Neural cell (in vitro differentiated cells): Measurements from ENCODE around the gene OTULIN.

Source experiments
- EP300 ChIP-seq: fragments of 450-650 bp; conservative IDR thresholded peaks from 2 replicates; pipeline ENCODE4 v1.6.1; 2014; ENCODE audit warnings: antibody characterized with exemption, mild to moderate bottlenecking, moderate library complexity; ENCODE audit not compliant: poor library complexity, severe bottlenecking
- EZH2 ChIP-seq: fragments of 200-600, 300-800 bp; shearing (Covaris generic), sonication (generic); IDR thresholded peaks from 2 replicates; pipeline ENCODE4 v1.6.1; 2014; ENCODE audit warnings: antibody characterized with exemption, low read length, borderline replicate concordance, mild to moderate bottlenecking; ENCODE audit not compliant: insufficient read depth, poor library complexity, severe bottlenecking
- MXI1 ChIP-seq: fragments of 450-650 bp; conservative IDR thresholded peaks from 2 replicates; pipeline ENCODE4 v1.6.1; 2014; ENCODE audit warnings: antibody characterized with exemption, mild to moderate bottlenecking; ENCODE audit not compliant: poor library complexity, severe bottlenecking
- POLR2AphosphoS5 ChIP-seq: IDR thresholded peaks from 2 replicates; pipeline ENCODE4 v1.6.1; 2012
- RAD21 ChIP-seq: fragments of 450-650 bp; conservative IDR thresholded peaks from 2 replicates; pipeline ENCODE4 v1.6.1; 2014; ENCODE audit warnings: antibody characterized with exemption, mild to moderate bottlenecking, moderate library complexity
- SMC3 ChIP-seq: fragments of 450-650 bp; conservative IDR thresholded peaks from 2 replicates; pipeline ENCODE4 v1.6.1; 2014; ENCODE audit warnings: antibody characterized with exemption, mild to moderate bottlenecking, moderate library complexity; ENCODE audit not compliant: poor library complexity
- TAF1 ChIP-seq: IDR thresholded peaks from 2 replicates; pipeline ENCODE4 v1.6.1; 2012; ENCODE audit warnings: low read depth
- TF ChIP-seq, protein P1 (sequence below): fragments of 450-650 bp; IDR thresholded peaks from 2 replicates; pipeline ENCODE4 v1.5.1; 2014; ENCODE audit warnings: antibody characterized with exemption, mild to moderate bottlenecking, moderate library complexity; ENCODE audit not compliant: poor library complexity, severe bottlenecking
- TF ChIP-seq, protein P2 (sequence below): IDR thresholded peaks from 2 replicates; pipeline ENCODE4 v1.6.1; 2012; ENCODE audit warnings: borderline replicate concordance

DNA sequence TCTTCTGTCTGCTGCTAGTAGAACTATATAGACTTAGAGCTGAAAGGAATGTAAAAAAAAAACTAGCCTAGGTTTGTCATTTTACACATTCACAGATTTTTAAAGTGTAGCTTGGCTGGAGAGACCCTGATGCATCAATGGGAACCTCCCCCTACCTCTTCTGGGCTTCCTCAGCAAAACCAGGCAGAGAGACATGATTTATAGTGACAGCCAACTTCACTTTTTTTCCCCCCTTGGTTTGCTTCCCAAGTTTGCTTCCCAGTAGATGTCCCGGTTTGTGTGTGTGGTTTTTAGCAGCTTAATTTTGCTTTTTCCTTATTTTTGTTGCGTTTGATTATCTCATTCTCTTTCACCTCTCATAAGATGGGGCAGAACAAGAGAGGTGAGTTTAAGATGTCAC, 1.8 kb downstream of the OTULIN start:
- TF ChIP-seq RAD21 (no peak), POLR2AphosphoS5 (no peak), TAF1 (no peak), EZH2 (no peak), SMC3 (no peak), MXI1 (no peak), EP300 (no peak)
- TF ChIP-seq, protein P1, sequence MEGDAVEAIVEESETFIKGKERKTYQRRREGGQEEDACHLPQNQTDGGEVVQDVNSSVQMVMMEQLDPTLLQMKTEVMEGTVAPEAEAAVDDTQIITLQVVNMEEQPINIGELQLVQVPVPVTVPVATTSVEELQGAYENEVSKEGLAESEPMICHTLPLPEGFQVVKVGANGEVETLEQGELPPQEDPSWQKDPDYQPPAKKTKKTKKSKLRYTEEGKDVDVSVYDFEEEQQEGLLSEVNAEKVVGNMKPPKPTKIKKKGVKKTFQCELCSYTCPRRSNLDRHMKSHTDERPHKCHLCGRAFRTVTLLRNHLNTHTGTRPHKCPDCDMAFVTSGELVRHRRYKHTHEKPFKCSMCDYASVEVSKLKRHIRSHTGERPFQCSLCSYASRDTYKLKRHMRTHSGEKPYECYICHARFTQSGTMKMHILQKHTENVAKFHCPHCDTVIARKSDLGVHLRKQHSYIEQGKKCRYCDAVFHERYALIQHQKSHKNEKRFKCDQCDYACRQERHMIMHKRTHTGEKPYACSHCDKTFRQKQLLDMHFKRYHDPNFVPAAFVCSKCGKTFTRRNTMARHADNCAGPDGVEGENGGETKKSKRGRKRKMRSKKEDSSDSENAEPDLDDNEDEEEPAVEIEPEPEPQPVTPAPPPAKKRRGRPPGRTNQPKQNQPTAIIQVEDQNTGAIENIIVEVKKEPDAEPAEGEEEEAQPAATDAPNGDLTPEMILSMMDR = no peak
- TF ChIP-seq, protein P2, sequence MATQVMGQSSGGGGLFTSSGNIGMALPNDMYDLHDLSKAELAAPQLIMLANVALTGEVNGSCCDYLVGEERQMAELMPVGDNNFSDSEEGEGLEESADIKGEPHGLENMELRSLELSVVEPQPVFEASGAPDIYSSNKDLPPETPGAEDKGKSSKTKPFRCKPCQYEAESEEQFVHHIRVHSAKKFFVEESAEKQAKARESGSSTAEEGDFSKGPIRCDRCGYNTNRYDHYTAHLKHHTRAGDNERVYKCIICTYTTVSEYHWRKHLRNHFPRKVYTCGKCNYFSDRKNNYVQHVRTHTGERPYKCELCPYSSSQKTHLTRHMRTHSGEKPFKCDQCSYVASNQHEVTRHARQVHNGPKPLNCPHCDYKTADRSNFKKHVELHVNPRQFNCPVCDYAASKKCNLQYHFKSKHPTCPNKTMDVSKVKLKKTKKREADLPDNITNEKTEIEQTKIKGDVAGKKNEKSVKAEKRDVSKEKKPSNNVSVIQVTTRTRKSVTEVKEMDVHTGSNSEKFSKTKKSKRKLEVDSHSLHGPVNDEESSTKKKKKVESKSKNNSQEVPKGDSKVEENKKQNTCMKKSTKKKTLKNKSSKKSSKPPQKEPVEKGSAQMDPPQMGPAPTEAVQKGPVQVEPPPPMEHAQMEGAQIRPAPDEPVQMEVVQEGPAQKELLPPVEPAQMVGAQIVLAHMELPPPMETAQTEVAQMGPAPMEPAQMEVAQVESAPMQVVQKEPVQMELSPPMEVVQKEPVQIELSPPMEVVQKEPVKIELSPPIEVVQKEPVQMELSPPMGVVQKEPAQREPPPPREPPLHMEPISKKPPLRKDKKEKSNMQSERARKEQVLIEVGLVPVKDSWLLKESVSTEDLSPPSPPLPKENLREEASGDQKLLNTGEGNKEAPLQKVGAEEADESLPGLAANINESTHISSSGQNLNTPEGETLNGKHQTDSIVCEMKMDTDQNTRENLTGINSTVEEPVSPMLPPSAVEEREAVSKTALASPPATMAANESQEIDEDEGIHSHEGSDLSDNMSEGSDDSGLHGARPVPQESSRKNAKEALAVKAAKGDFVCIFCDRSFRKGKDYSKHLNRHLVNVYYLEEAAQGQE = no peak
